AG04449 (cell line): Measurements from ENCODE around the gene EPHB2.

Experiments used
- CTCF ChIA-PET: fragments of 350-600 bp; formaldehyde crosslinking; extraction: SDS; loops from one replicate; lab custom pipeline; 2021; ENCODE audit warnings: antibody characterized with exemption; lab: Yijun Ruan, JAX
- POLR2A ChIA-PET: fragments of 400-600, 350-600 bp; formaldehyde crosslinking; extraction: SDS; loops from one replicate; lab custom pipeline; 2020; ENCODE audit warnings: antibody characterized with exemption, inconsistent platforms; lab: Yijun Ruan, JAX
- DNase-seq: peaks from one replicate; pipeline ENCODE4 v3.0.0-alpha.2; 2010; ENCODE audit warnings: low read depth, low spot score
- H3K4me3 ChIP-seq: 2 replicates; pipeline ENCODE4 v1.5.1; 2011; ENCODE audit warnings: low read depth, mild to moderate bottlenecking, control low read depth, low read length
- CTCF ChIP-seq: IDR thresholded peaks from one replicate; pipeline ENCODE4 v1.5.1; 2011; ENCODE audit warnings: mild to moderate bottlenecking, moderate library complexity, low read length, control low read depth, inconsistent platforms; ENCODE audit not compliant: insufficient read depth; ENCODE audit errors: missing control alignments

EPHB2 gene

DNA sequence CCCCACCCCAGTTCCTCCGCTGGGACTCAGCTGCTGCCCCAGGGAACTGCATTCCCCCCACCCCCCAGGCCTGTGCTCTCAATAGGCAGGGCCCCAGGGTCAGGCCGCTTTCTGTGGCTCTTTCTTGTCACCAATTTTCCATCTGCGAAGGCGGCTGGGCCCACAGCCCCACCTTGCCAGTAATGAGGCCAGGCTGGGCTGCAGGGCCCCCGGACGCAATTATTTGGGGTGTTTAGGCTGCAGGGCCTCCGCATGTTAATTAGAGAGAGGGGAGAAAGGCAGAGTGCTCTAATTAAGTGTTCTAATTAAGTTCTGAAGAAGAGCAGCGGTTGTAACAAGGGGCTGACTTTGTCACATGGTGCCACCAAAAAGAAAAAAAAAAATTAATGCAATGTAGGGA, 71.8 kb downstream of the EPHB2 start:
- no peak for TF ChIP-seq CTCF
- ChIA-PET CTCF (interaction anchor here (0.9 kb wide), 1 partner anchor 9 kb away, joined by 3 read pairs; no protein-coding TSS in a partner anchor), POLR2A (no interaction called here)
- DNase-seq, result no peak
- H3K4me3 ChIP-seq, result no peak overlapping the region

- no peak for TF ChIP-seq CTCF
- H3K4me3 ChIP-seq, result no peak overlapping the region
- no peak for DNase-seq
- ChIA-PET CTCF (interaction anchor here (2.0 kb wide), 1 partner anchor 8 kb away, joined by 6 read pairs; no protein-coding TSS in a partner anchor), POLR2A (no interaction called here)
Observed at GRCh38 chr1:22784317-22784716, 73.7 kb downstream of the EPHB2 start.

DNA sequence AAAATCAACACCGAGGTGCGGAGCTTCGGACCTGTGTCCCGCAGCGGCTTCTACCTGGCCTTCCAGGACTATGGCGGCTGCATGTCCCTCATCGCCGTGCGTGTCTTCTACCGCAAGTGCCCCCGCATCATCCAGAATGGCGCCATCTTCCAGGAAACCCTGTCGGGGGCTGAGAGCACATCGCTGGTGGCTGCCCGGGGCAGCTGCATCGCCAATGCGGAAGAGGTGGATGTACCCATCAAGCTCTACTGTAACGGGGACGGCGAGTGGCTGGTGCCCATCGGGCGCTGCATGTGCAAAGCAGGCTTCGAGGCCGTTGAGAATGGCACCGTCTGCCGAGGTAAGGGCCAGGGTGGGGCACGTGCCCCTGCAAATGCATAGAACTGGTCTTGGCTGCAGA, 74.1 kb downstream of the EPHB2 start:
- ChIA-PET POLR2A (no interaction called here), CTCF (interaction anchor here (2.0 kb wide), 1 partner anchor 9 kb away, joined by 6 read pairs; no protein-coding TSS in a partner anchor)
- no peak for TF ChIP-seq CTCF
- no peak overlapping the region for H3K4me3 ChIP-seq
- DNase-seq, result no peak

DNA sequence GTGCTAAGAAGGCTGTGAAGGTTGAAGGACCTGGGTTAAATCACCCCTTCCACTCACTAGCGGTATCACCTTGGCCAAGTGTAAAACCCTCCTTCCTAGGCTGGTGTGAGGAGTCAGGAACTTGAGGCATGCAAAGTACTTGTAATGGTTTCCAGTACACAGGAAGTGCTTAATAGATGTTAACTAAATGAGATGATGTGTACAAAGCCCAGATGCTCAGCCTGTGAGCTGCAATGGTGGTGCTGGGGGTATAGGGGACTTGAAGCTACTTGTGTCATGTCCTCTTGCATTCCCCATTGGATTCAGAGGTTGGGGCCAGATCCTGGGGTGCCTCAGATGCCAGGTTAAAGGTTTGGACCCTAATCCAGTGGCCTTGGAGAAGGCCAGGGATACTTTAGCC, 75.5 kb downstream of the EPHB2 start:
- ChIA-PET POLR2A (no interaction called here), CTCF (interaction anchor here (1.4 to 2.0 kb wide), 2 partner anchors 10 to 11 kb away, joined by 3 to 6 read pairs; no protein-coding TSS in a partner anchor)
- H3K4me3 ChIP-seq, result no peak overlapping the region
- DNase-seq, result no peak
- TF ChIP-seq CTCF, result no peak

GRCh38 chr1:22786719-22787489, 76.3 kb downstream of the EPHB2 start:
- no peak for DNase-seq
- CTCF ChIA-PET, result interaction anchor here (1.4 kb wide), 1 partner anchor 11 kb away, joined by 3 read pairs; no protein-coding TSS in a partner anchor
- no peak for TF ChIP-seq CTCF
- POLR2A ChIA-PET, result no interaction called here
- H3K4me3 ChIP-seq, result no peak overlapping the region

DNA sequence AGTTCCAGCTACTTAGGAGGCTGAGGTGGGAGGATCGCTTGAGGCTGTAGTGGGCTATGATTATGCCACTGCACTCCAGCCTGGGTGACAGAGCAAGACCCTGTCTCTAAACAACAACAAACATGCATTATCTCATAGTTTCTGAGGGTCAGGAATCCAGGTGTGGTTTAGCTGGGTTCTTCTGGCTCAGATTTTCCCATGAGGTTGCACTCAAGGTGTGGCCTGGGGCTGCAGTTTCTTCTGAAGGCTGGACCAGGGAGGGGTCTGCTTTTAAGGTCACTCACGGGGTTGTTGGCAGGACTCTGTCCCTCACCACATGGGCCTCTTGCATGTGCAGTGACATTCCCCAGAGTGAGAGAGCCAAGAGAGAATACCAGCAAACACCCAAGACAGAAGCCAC, 77.0 kb downstream of the EPHB2 start:
- TF ChIP-seq CTCF, result no peak
- ChIA-PET CTCF (interaction anchor here (1.4 kb wide), 1 partner anchor 10 kb away, joined by 3 read pairs; no protein-coding TSS in a partner anchor), POLR2A (no interaction called here)

More for the DNA sequence above, 77.0 kb downstream of the EPHB2 start:
- no peak overlapping the region for H3K4me3 ChIP-seq
- no peak for DNase-seq
